ENCODE results near the gene PCLO.

DNA sequence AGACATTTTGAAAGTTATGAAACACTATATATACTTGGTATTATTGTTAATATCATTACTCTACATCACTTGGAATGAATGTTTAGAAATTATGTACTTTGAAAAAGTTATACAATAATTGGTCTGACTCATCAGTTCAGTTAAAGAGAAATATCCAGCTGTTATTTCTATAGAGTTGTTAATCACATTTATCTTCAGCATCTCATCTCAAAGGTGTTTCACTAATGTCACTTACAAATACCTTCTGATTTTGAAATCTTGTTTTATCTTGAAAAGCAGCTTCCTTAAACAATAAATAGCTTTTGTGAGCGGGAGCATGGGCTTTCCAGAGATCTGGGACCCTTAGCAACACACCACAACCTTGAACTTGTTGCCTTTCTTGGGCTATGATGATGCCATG, 205.2 kb downstream of the PCLO start:
- TF ChIP-seq, protein P1, sequence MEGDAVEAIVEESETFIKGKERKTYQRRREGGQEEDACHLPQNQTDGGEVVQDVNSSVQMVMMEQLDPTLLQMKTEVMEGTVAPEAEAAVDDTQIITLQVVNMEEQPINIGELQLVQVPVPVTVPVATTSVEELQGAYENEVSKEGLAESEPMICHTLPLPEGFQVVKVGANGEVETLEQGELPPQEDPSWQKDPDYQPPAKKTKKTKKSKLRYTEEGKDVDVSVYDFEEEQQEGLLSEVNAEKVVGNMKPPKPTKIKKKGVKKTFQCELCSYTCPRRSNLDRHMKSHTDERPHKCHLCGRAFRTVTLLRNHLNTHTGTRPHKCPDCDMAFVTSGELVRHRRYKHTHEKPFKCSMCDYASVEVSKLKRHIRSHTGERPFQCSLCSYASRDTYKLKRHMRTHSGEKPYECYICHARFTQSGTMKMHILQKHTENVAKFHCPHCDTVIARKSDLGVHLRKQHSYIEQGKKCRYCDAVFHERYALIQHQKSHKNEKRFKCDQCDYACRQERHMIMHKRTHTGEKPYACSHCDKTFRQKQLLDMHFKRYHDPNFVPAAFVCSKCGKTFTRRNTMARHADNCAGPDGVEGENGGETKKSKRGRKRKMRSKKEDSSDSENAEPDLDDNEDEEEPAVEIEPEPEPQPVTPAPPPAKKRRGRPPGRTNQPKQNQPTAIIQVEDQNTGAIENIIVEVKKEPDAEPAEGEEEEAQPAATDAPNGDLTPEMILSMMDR (IDR thresholded peaks at IDR 0.05): no peak
- TF ChIP-seq POLR2A (IDR thresholded peaks at IDR 0.05): no peak

Data from body of pancreas (tissue), 4 donors.